SK-N-SH (cell line): ENCODE results near the gene C10orf143. TPM values are rescaled to one million over a fixed set of nuclear protein-coding genes. Genes with fewer than 3 reads are reported as not detected.

Experiments
- CTCF ChIA-PET: fragments of 300-600, 350-600 bp; formaldehyde crosslinking; extraction: SDS; loops from one replicate; lab custom pipeline; 2021; lab: Yijun Ruan, JAX
- POLR2A ChIA-PET: fragments of 350-600 bp; sonication (Branson Sonifier 250); formaldehyde crosslinking; extraction: SDS; loops from one replicate; lab custom pipeline; 2020; ENCODE audit warnings: antibody characterized with exemption, inconsistent platforms; lab: Yijun Ruan, JAX
- DNase-seq: peaks from one replicate; pipeline ENCODE4 v3.0.0; 2012
- H2AFZ ChIP-seq: fragments of 200-600 bp; sonication (generic); 2 replicates; pipeline ENCODE4 v1.8.1; 2016; ENCODE audit warnings: antibody characterized with exemption, mild to moderate bottlenecking, low read depth
- H3F3A ChIP-seq: fragments of 200-600 bp; sonication (generic); replicated peaks from 2 replicates; pipeline ENCODE3; 2016; ENCODE audit warnings: antibody characterized with exemption, mild to moderate bottlenecking; ENCODE audit not compliant: insufficient read depth
- H3K27ac ChIP-seq, 2 experiments: fragments of 200-500 bp in 1 of 2; fragments of 200-600 bp in 1 of 2; sonication (Bioruptor generic) in 1 of 2; sonication (generic), shearing (Covaris generic) in 1 of 2; 2 replicates each; pipeline versions ENCODE4 v1.5.1 to v1.6.1; 2014 to 2016; ENCODE audit warnings: low read depth in 2 of 2, inconsistent platforms in 1 of 2, low read length in 1 of 2, mild to moderate bottlenecking in 1 of 2, mixed read lengths in 1 of 2
- H3K27me3 ChIP-seq: fragments of 200-600 bp; sonication (generic), shearing (Covaris generic); 2 replicates; pipeline ENCODE4 v1.6.1; 2016; ENCODE audit warnings: mixed run types; ENCODE audit not compliant: insufficient read depth
- H3K36me3 ChIP-seq, 2 experiments: fragments of 200-500 bp in 1 of 2; fragments of 200-600 bp in 1 of 2; sonication (Bioruptor generic) in 1 of 2; sonication (generic) in 1 of 2; replicated peaks in 1 of 2; 2 replicates each; pipeline versions ENCODE3 to v1.5.1; 2014 to 2016; ENCODE audit warnings: low read length in 1 of 2, mild to moderate bottlenecking in 1 of 2; ENCODE audit not compliant: insufficient read depth in 2 of 2, control insufficient read depth in 1 of 2
- H3K4me1 ChIP-seq, 2 experiments: fragments of 200-500 bp in 1 of 2; fragments of 200-600 bp in 1 of 2; sonication (Bioruptor generic) in 1 of 2; sonication (generic), shearing (Covaris generic) in 1 of 2; 2 replicates each; pipeline versions ENCODE4 v1.5.1 to v1.6.1; 2014 to 2016; ENCODE audit warnings: low read depth in 1 of 2, low read length in 1 of 2, mixed run types in 1 of 2; ENCODE audit not compliant: insufficient read depth in 2 of 2, control insufficient read depth in 1 of 2
- H3K4me2 ChIP-seq: fragments of 200-600 bp; sonication (generic), shearing (Covaris generic); 2 replicates; pipeline ENCODE4 v1.6.1; 2017; ENCODE audit warnings: mixed run types
- H3K4me3 ChIP-seq, 2 experiments: fragments of 200-500 bp in 1 of 2; fragments of 200-600 bp in 1 of 2; sonication (Bioruptor generic) in 1 of 2; sonication (generic), shearing (Covaris generic) in 1 of 2; 2 replicates each; pipeline versions ENCODE4 v1.5.1 to v1.8.1; 2014 to 2016; ENCODE audit warnings: low read depth in 2 of 2, inconsistent platforms in 1 of 2, low read length in 1 of 2, mild to moderate bottlenecking in 1 of 2, mixed read lengths in 1 of 2, moderate library complexity in 1 of 2
- H3K79me2 ChIP-seq: fragments of 200-600 bp; sonication (generic); 2 replicates; pipeline ENCODE4 v1.8.1; 2017; ENCODE audit warnings: mild to moderate bottlenecking; ENCODE audit not compliant: insufficient read depth
- H3K9ac ChIP-seq: fragments of 200-600 bp; sonication (generic); 2 replicates; pipeline ENCODE4 v1.6.1; 2017; ENCODE audit warnings: mixed run types
- H3K9me2 ChIP-seq: fragments of 200-600 bp; sonication (generic); 2 replicates; pipeline ENCODE4 v1.6.1; 2017; ENCODE audit warnings: mixed run types
- H3K9me3 ChIP-seq: fragments of 200-600 bp; sonication (generic); 2 replicates; pipeline ENCODE4 v1.6.1; 2017; ENCODE audit warnings: mixed run types, mild to moderate bottlenecking, moderate library complexity
- H4K20me1 ChIP-seq: fragments of 200-600 bp; sonication (generic); 2 replicates; pipeline ENCODE4 v1.6.1; 2017; ENCODE audit warnings: mild to moderate bottlenecking, mixed run types; ENCODE audit not compliant: insufficient read depth
- CHD2 ChIP-seq: fragments of 150-350 bp; IDR thresholded peaks from 2 replicates; pipeline ENCODE4 v1.6.1; 2018; ENCODE audit warnings: low read length; ENCODE audit not compliant: partially characterized antibody
- ELF1 ChIP-seq: IDR thresholded peaks from 2 replicates; pipeline ENCODE4 v1.4.0; 2012
- EP300 ChIP-seq, 2 experiments: IDR thresholded peaks; 2 replicates each; pipeline versions ENCODE4 v1.4.0 to v1.6.1; 2012; ENCODE audit warnings: borderline replicate concordance in 1 of 2, low read depth in 1 of 2, low read length in 1 of 2
- FOSL2 ChIP-seq: IDR thresholded peaks from 2 replicates; pipeline ENCODE4 v1.4.0; 2012; ENCODE audit warnings: low read depth, mild to moderate bottlenecking, moderate library complexity, borderline replicate concordance
- FOXM1 ChIP-seq: IDR thresholded peaks from 2 replicates; pipeline ENCODE4 v1.4.0; 2012; ENCODE audit warnings: low read depth, mild to moderate bottlenecking
- GATA2 ChIP-seq: sonication (generic); formaldehyde crosslinking; IDR thresholded peaks from 2 replicates; pipeline ENCODE4 v1.5.0; 2020; ENCODE audit warnings: mild to moderate bottlenecking, missing genetic modification reagents
- MEF2A ChIP-seq: IDR thresholded peaks from 2 replicates; pipeline ENCODE4 v1.4.0; 2012; ENCODE audit warnings: low read depth, borderline replicate concordance
- NRF1 ChIP-seq: IDR thresholded peaks from 2 replicates; pipeline ENCODE4 v1.6.1; 2012; ENCODE audit warnings: low read depth, mild to moderate bottlenecking, low read length
- PBX3 ChIP-seq: IDR thresholded peaks from 2 replicates; pipeline ENCODE4; 2012
- POLR2AphosphoS5 ChIP-seq: IDR thresholded peaks from 2 replicates; pipeline ENCODE4 v1.6.1; 2012; ENCODE audit warnings: low read depth, low read length
- RAD21 ChIP-seq: IDR thresholded peaks from 2 replicates; pipeline ENCODE4 v1.6.1; 2012; ENCODE audit warnings: mild to moderate bottlenecking, low read length
- REST ChIP-seq: IDR thresholded peaks from 2 replicates; pipeline ENCODE4 v1.6.1; 2012; ENCODE audit warnings: mild to moderate bottlenecking, low read depth, low read length, moderate library complexity
- RFX5 ChIP-seq: IDR thresholded peaks from 2 replicates; pipeline ENCODE4 v1.6.1; 2012; ENCODE audit warnings: mild to moderate bottlenecking, improper control_type of control experiment, low read length
- TAF1 ChIP-seq: IDR thresholded peaks from 2 replicates; pipeline ENCODE4 v1.6.1; 2012; ENCODE audit warnings: low read depth, mild to moderate bottlenecking, low read length, moderate library complexity, borderline replicate concordance
- TCF12 ChIP-seq: IDR thresholded peaks from 2 replicates; pipeline ENCODE4 v1.4.0; 2012
- USF1 ChIP-seq: IDR thresholded peaks from 2 replicates; pipeline ENCODE4 v1.4.0; 2012; ENCODE audit warnings: low read depth, borderline replicate concordance
- USF2 ChIP-seq: fragments of 150-350 bp; IDR thresholded peaks from 2 replicates; pipeline ENCODE4 v1.6.1; 2017; ENCODE audit warnings: antibody characterized with exemption, low read length, low read depth, borderline replicate concordance
- YY1 ChIP-seq: IDR thresholded peaks from 2 replicates; pipeline ENCODE4 v1.4.0; 2012; ENCODE audit warnings: low read depth, mild to moderate bottlenecking
- ZBTB33 ChIP-seq: IDR thresholded peaks from 2 replicates; pipeline ENCODE4 v1.4.0; 2012; ENCODE audit warnings: low read depth, borderline replicate concordance
- WGBS: methylation state at CpG from one replicate; pipeline ENCODE4 v1.1.6; 2017; ENCODE audit warnings: low lambda C conversion rate; 5-methylcytosine and 5-hydroxymethylcytosine counted together
- polyA plus RNA-seq, 3 experiments: library from polyadenylated mRNA; depleted of rRNA; stranded (reverse); fragments of >200 nt; gene quantifications; 2 replicates each; pipeline ENCODE4 v1.2.3, GENCODE V29; 2012

C10orf143 gene
- polyA plus RNA-seq, 1 of the 3 experiments (the other 2 are of a cell fraction) = 2.2 TPM

GRCh38 chr10:130036296-130037065 lies 74.1 kb downstream of the C10orf143 start:
- H3K9me2 ChIP-seq = no peaks in the 10 kb centered on the region
- no peak for TF ChIP-seq EP300 (IDR thresholded peaks at IDR 0.05; ENCODE audit: borderline replicate concordance in 1 of 2, low read depth in 1 of 2, low read length in 1 of 2)
- no peak for TF ChIP-seq GATA2 (CRISPR knock-in tag)
- no peak for TF ChIP-seq POLR2AphosphoS5
- no peak for TF ChIP-seq USF2
- TF ChIP-seq TAF1 = no peak
- no peak for TF ChIP-seq PBX3
- no peak for TF ChIP-seq MEF2A
- TF ChIP-seq ELF1 = no peak
- TF ChIP-seq RFX5 = no peak
- TF ChIP-seq TCF12 = no peak
- no peak for TF ChIP-seq YY1
- no peak for TF ChIP-seq FOXM1
- no peak for TF ChIP-seq FOSL2
- no peak for TF ChIP-seq CHD2
- TF ChIP-seq REST = no peak
- no peak for TF ChIP-seq NRF1
- no peak for TF ChIP-seq USF1
- no peak for TF ChIP-seq ZBTB33
- no peak for TF ChIP-seq RAD21
- H3K79me2 ChIP-seq = no peaks in the 10 kb centered on the region
- WGBS = 53% methylated on average over 6 of the region's 13 CpGs
- no peak overlapping the region for H3K4me3 ChIP-seq
- no peaks in the 10 kb centered on the region for H4K20me1 ChIP-seq
- no peak overlapping the region for H2AFZ ChIP-seq
- no peaks in the 10 kb centered on the region for H3K4me1 ChIP-seq
- no peak overlapping the region for H3K27ac ChIP-seq
- H3F3A ChIP-seq = no peaks in the 10 kb centered on the region
- no peaks in the 10 kb centered on the region for H3K36me3 ChIP-seq
- ChIA-PET CTCF (interaction anchor here (1.1 kb wide), 2 partner anchors 11 to 12 kb away, joined by 3 read pairs; no protein-coding TSS in a partner anchor), POLR2A (no interaction called here)
- H3K9me3 ChIP-seq = no peaks in the 10 kb centered on the region
- DNase-seq = no peak
- no peaks in the 10 kb centered on the region for H3K27me3 ChIP-seq
- no peak overlapping the region for H3K4me2 ChIP-seq
- no peak overlapping the region for H3K9ac ChIP-seq
